Liver (tissue), 9 donors: Measurements from ENCODE around the gene TRMT61A. TPM values are rescaled to one million over a fixed set of nuclear protein-coding genes. Genes with fewer than 3 reads are reported as not detected.

Source experiments
- DNase-seq: peaks from one replicate; pipeline ENCODE4 v3.0.0-alpha.2; 2017; ENCODE audit warnings: low spot score
- H3K27ac ChIP-seq, 2 donors: one replicate each; pipeline ENCODE4 v1.7.0; 2013; ENCODE audit warnings: inconsistent platforms in 2 of 2, low read length in 2 of 2, control low read depth in 1 of 2, low read depth in 1 of 2, mild to moderate bottlenecking in 1 of 2
- H3K27me3 ChIP-seq, 4 donors: one replicate each; pipeline versions ENCODE4 v1.6.1 to v1.7.0; 2013; ENCODE audit warnings: low read length in 3 of 4, inconsistent platforms in 1 of 4, mild to moderate bottlenecking in 1 of 4, moderate library complexity in 1 of 4; ENCODE audit not compliant: control insufficient read depth in 4 of 4, insufficient read depth in 4 of 4
- H3K36me3 ChIP-seq, 4 donors: one replicate each; pipeline versions ENCODE4 v1.6.1 to v1.7.0; 2013; ENCODE audit warnings: low read length in 3 of 4, mild to moderate bottlenecking in 3 of 4, low read depth in 1 of 4, moderate library complexity in 1 of 4; ENCODE audit not compliant: control insufficient read depth in 4 of 4, insufficient read depth in 3 of 4
- H3K4me1 ChIP-seq, 4 donors: one replicate each; pipeline versions ENCODE4 v1.6.1 to v1.7.0; 2013; ENCODE audit warnings: low read length in 3 of 4, mild to moderate bottlenecking in 3 of 4, moderate library complexity in 1 of 4; ENCODE audit not compliant: control insufficient read depth in 4 of 4, insufficient read depth in 4 of 4
- H3K4me3 ChIP-seq, 3 donors: one replicate each; pipeline versions ENCODE4 v1.6.1 to v1.7.0; 2013; ENCODE audit warnings: low read length in 3 of 3, control low read depth in 1 of 3, low read depth in 1 of 3, mild to moderate bottlenecking in 1 of 3
- H3K9ac ChIP-seq, 2 donors: one replicate each; pipeline ENCODE4 v1.7.0; 2013; ENCODE audit warnings: low read length in 2 of 2, mild to moderate bottlenecking in 2 of 2, moderate library complexity in 2 of 2, control low read depth in 1 of 2, low read depth in 1 of 2
- H3K9me3 ChIP-seq, 4 donors: one replicate each; pipeline versions ENCODE4 v1.6.1 to v1.7.0; 2013; ENCODE audit warnings: low read length in 3 of 4; ENCODE audit not compliant: control insufficient read depth in 4 of 4
- EGR1 ChIP-seq, 2 donors: IDR thresholded peaks; 2 replicates each; pipeline ENCODE4 v1.6.1; 2016 to 2018; ENCODE audit warnings: antibody characterized with exemption in 2 of 2, low read depth in 2 of 2
- FOXA1 ChIP-seq: IDR thresholded peaks from 2 replicates; pipeline ENCODE4 v1.6.1; 2016; ENCODE audit warnings: antibody characterized with exemption
- FOXA2 ChIP-seq: IDR thresholded peaks from 2 replicates; pipeline ENCODE4 v1.6.1; 2016; ENCODE audit warnings: antibody characterized with exemption
- GABPA ChIP-seq, 2 donors: IDR thresholded peaks in 1 of 2; conservative IDR thresholded peaks in 1 of 2; 2 replicates each; pipeline ENCODE4 v1.6.1; 2016; ENCODE audit warnings: antibody characterized with exemption in 2 of 2, mild to moderate bottlenecking in 1 of 2, moderate library complexity in 1 of 2
- HNF4A ChIP-seq, 2 donors: conservative IDR thresholded peaks; 2 replicates each; pipeline ENCODE4 v1.6.1; 2016; ENCODE audit warnings: antibody characterized with exemption in 2 of 2, mild to moderate bottlenecking in 2 of 2
- HNF4G ChIP-seq: IDR thresholded peaks from 2 replicates; pipeline ENCODE4 v1.6.1; 2016; ENCODE audit warnings: antibody characterized with exemption
- JUND ChIP-seq, 2 donors: IDR thresholded peaks; 2 replicates each; pipeline ENCODE4 v1.6.1; 2016; ENCODE audit warnings: antibody characterized with exemption in 2 of 2
- NR2F2 ChIP-seq: IDR thresholded peaks from 2 replicates; pipeline ENCODE4 v1.6.1; 2016; ENCODE audit warnings: antibody characterized with exemption
- RAD21 ChIP-seq, 2 donors: IDR thresholded peaks; 2 replicates each; pipeline ENCODE4 v1.6.1; 2016; ENCODE audit warnings: antibody characterized with exemption in 2 of 2, mild to moderate bottlenecking in 2 of 2
- RXRA ChIP-seq, 2 donors: IDR thresholded peaks; 2 replicates each; pipeline ENCODE4 v1.6.1; 2017 to 2018; ENCODE audit warnings: antibody characterized with exemption in 2 of 2, mild to moderate bottlenecking in 1 of 2
- SP1 ChIP-seq: IDR thresholded peaks from 2 replicates; pipeline ENCODE4 v1.6.1; 2018; ENCODE audit warnings: antibody characterized with exemption, mild to moderate bottlenecking
- TAF1 ChIP-seq: conservative IDR thresholded peaks from 2 replicates; pipeline ENCODE4 v1.6.1; 2016; ENCODE audit warnings: antibody characterized with exemption, mild to moderate bottlenecking
- YY1 ChIP-seq: IDR thresholded peaks from 2 replicates; pipeline ENCODE4 v1.6.1; 2016; ENCODE audit warnings: antibody characterized with exemption, mild to moderate bottlenecking
- WGBS: extraction: QIAGEN DNeasy Blood & Tissue Kit; methylation state at CpG from one replicate; pipeline ENCODE4 v1.1.7; 2013; 5-methylcytosine and 5-hydroxymethylcytosine counted together
- polyA plus RNA-seq, 2 donors: library from polyadenylated mRNA; stranded (reverse) in 1 of 2; unstranded in 1 of 2; fragments of 200-250 nt in 1 of 2; fragments of >200 nt in 1 of 2; fragmentation: Nextera tagmentation in 1 of 2; extraction: Ambion mirVana in 1 of 2; gene quantifications; one replicate each; pipeline versions ENCODE4 v1.2.1 to v1.2.3, GENCODE V29; 2013 to 2015
- total RNA-seq, 2 donors: library from RNA; depleted of rRNA; stranded (reverse); fragments of >200 nt; gene quantifications; one replicate each; pipeline ENCODE4 v1.2.3, GENCODE V29; 2014
- TF ChIP-seq, protein P1 (sequence below): IDR thresholded peaks from 2 replicates; pipeline ENCODE4 v1.6.1; 2016; ENCODE audit warnings: antibody characterized with exemption
- TF ChIP-seq, protein P2 (sequence below): IDR thresholded peaks from 2 replicates; pipeline ENCODE4 v1.6.1; 2016; ENCODE audit warnings: antibody characterized with exemption
- TF ChIP-seq, protein P3 (sequence below): IDR thresholded peaks from 2 replicates; pipeline ENCODE4 v1.6.1; 2016; ENCODE audit warnings: antibody characterized with exemption
- TF ChIP-seq, protein P4 (sequence below): IDR thresholded peaks from 2 replicates; pipeline ENCODE4 v1.6.1; 2016; ENCODE audit warnings: antibody characterized with exemption, mild to moderate bottlenecking
- TF ChIP-seq, protein P5 (sequence below): fragments of 150-350 bp; IDR thresholded peaks from 2 replicates; pipeline ENCODE4 v1.5.1; 2017; ENCODE audit warnings: improper control_type of control experiment, low read depth, low read length; ENCODE audit not compliant: missing input control
- donor health status: healthy.
- donor health status: healthy.
- donor health status: healthy.
- donor health status: healthy.
- donor health status: healthy.

TRMT61A gene
- total and polyA plus RNA-seq, 4 donors: 4.1 to 8.0 (median 6.5) TPM

DNA sequence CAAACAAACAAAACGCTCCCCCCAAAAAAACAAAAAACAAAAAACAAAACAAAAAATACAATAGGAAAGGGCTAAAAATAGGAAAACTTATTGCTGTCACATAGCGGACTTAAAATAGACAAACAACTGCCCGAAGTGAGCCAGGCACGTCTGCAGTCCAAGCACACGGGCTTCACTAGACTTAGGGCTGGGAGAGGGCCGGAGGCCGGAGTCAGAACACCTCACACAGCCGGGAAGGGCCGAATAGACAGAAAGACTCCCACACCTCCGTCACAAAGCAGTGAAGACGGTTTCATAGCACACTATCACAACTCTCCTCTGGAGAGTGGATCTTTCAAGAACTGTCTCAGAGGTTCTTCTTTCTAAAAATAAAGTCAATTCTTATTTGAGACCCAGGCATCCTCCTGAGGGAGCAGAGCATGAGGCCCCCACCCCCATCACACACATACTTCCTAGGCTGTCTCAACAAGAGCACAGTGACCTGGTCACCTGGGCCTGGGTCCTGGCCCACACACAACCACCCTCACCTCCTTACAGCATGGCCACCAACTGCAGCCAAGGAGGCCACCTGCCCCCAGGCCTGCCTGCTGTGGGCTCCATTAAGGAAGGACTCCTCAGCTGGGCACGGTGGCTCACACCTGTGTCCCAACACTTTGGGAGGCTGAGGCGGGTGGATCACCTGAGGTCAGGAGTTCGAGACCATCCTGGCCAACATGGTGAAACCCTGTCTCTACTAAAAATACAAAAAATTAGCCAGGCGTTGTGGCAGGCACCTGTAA is 26.8 kb downstream of the TRMT61A start:
- 91% methylated on average over 15 of the region's 15 CpGs for WGBS
- Histone ChIP-seq H3K9me3 (no peaks in the 10 kb centered on the region), H3K4me3 (no peak overlapping the region), H3K36me3 (peaks cover 3 to 17% (median 6%) of the 10 kb centered on the region in 4 donors), H3K27me3 (no peaks in the 10 kb centered on the region), H3K4me1 (peaks cover 0 to 29% (median 14%) of the 10 kb centered on the region in 4 donors), H3K9ac (no peak overlapping the region), H3K27ac (no peak overlapping the region)
- TF ChIP-seq, protein P1, sequence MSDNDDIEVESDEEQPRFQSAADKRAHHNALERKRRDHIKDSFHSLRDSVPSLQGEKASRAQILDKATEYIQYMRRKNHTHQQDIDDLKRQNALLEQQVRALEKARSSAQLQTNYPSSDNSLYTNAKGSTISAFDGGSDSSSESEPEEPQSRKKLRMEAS: no peak
- no peak for TF ChIP-seq NR2F2
- TF ChIP-seq, protein P2, sequence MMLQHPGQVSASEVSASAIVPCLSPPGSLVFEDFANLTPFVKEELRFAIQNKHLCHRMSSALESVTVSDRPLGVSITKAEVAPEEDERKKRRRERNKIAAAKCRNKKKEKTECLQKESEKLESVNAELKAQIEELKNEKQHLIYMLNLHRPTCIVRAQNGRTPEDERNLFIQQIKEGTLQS: no peak
- TF ChIP-seq FOXA1: no peak
- TF ChIP-seq EGR1 (IDR thresholded peaks at IDR 0.05; ENCODE audit: low read depth in 2 of 2): no peak
- TF ChIP-seq, protein P3, sequence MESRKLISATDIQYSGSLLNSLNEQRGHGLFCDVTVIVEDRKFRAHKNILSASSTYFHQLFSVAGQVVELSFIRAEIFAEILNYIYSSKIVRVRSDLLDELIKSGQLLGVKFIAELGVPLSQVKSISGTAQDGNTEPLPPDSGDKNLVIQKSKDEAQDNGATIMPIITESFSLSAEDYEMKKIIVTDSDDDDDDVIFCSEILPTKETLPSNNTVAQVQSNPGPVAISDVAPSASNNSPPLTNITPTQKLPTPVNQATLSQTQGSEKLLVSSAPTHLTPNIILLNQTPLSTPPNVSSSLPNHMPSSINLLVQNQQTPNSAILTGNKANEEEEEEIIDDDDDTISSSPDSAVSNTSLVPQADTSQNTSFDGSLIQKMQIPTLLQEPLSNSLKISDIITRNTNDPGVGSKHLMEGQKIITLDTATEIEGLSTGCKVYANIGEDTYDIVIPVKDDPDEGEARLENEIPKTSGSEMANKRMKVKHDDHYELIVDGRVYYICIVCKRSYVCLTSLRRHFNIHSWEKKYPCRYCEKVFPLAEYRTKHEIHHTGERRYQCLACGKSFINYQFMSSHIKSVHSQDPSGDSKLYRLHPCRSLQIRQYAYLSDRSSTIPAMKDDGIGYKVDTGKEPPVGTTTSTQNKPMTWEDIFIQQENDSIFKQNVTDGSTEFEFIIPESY: no peak
- DNase-seq: no peak

DNA sequence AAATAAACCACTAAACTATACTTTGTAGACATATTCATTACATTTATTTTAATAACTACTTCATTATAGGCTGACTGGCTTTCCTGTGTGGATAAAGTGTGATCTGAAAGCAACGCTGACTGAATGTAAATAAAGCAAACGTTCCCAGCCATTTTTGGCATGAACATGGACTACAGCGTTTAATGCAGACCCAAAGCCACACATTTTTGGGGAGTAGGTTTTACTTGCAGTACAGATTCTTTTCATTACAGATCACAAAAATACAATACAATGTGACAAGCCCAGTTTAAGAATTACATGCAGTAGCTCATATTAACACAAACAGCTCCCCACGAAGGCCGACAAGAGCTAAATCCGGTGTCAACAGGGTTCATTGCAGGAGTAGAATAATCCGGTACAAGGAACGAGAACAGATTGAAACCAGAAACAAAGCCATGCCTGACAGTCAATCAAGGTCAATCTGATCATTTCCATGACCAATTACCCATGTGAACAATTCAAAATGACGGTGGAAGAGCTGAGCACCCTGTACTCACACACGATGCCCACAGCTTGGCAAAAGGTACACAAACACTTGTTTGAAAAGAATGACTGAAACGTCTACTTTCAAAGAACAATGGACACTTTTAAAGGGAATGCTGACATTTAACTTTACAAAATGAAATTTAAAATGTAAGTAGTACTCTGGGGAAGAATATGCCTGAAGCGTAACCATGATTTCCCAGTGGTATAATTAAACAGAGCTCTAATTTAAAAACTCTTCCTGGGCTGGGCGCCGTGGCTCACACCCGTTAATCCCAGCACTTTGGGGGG is 28.2 kb downstream of the TRMT61A start:
- whole genome bisulfite sequencing: 75% methylated on average over 15 of the region's 15 CpGs
- no peak for DNase-seq
- Histone ChIP-seq H3K4me3 (no peak overlapping the region), H3K9me3 (no peaks in the 10 kb centered on the region), H3K36me3 (peaks cover 3 to 17% (median 6%) of the 10 kb centered on the region in 4 donors), H3K9ac (no peak overlapping the region), H3K4me1 (peaks cover 0 to 42% (median 26%) of the 10 kb centered on the region in 4 donors), H3K27me3 (no peaks in the 10 kb centered on the region), H3K27ac (no peak overlapping the region)
- TF ChIP-seq, protein P1: no peak
- no peak for TF ChIP-seq EGR1 (IDR thresholded peaks at IDR 0.05; ENCODE audit: low read depth in 2 of 2)
- no peak for TF ChIP-seq SP1
- no peak for TF ChIP-seq HNF4G
- TF ChIP-seq, protein P4, sequence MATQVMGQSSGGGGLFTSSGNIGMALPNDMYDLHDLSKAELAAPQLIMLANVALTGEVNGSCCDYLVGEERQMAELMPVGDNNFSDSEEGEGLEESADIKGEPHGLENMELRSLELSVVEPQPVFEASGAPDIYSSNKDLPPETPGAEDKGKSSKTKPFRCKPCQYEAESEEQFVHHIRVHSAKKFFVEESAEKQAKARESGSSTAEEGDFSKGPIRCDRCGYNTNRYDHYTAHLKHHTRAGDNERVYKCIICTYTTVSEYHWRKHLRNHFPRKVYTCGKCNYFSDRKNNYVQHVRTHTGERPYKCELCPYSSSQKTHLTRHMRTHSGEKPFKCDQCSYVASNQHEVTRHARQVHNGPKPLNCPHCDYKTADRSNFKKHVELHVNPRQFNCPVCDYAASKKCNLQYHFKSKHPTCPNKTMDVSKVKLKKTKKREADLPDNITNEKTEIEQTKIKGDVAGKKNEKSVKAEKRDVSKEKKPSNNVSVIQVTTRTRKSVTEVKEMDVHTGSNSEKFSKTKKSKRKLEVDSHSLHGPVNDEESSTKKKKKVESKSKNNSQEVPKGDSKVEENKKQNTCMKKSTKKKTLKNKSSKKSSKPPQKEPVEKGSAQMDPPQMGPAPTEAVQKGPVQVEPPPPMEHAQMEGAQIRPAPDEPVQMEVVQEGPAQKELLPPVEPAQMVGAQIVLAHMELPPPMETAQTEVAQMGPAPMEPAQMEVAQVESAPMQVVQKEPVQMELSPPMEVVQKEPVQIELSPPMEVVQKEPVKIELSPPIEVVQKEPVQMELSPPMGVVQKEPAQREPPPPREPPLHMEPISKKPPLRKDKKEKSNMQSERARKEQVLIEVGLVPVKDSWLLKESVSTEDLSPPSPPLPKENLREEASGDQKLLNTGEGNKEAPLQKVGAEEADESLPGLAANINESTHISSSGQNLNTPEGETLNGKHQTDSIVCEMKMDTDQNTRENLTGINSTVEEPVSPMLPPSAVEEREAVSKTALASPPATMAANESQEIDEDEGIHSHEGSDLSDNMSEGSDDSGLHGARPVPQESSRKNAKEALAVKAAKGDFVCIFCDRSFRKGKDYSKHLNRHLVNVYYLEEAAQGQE: no peak
- TF ChIP-seq, protein P5, sequence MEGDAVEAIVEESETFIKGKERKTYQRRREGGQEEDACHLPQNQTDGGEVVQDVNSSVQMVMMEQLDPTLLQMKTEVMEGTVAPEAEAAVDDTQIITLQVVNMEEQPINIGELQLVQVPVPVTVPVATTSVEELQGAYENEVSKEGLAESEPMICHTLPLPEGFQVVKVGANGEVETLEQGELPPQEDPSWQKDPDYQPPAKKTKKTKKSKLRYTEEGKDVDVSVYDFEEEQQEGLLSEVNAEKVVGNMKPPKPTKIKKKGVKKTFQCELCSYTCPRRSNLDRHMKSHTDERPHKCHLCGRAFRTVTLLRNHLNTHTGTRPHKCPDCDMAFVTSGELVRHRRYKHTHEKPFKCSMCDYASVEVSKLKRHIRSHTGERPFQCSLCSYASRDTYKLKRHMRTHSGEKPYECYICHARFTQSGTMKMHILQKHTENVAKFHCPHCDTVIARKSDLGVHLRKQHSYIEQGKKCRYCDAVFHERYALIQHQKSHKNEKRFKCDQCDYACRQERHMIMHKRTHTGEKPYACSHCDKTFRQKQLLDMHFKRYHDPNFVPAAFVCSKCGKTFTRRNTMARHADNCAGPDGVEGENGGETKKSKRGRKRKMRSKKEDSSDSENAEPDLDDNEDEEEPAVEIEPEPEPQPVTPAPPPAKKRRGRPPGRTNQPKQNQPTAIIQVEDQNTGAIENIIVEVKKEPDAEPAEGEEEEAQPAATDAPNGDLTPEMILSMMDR: no peak
- no peak for TF ChIP-seq HNF4A (conservative IDR thresholded peaks at IDR 0.05)
- no peak for TF ChIP-seq YY1
- TF ChIP-seq FOXA2: no peak
- no peak for TF ChIP-seq FOXA1
- TF ChIP-seq, protein P3: no peak
- TF ChIP-seq RAD21 (IDR thresholded peaks at IDR 0.05): no peak
- no peak for TF ChIP-seq TAF1
- TF ChIP-seq, protein P2: no peak
- no peak for TF ChIP-seq GABPA (IDR thresholded peaks at IDR 0.05 in 1 of 2, conservative IDR thresholded peaks at IDR 0.05 in 1 of 2)
- TF ChIP-seq RXRA (IDR thresholded peaks at IDR 0.05): no peak
- TF ChIP-seq JUND (IDR thresholded peaks at IDR 0.05): no peak
- no peak for TF ChIP-seq NR2F2
